Measurements from ENCODE around the gene NFASC. TPM values are rescaled to one million over a fixed set of nuclear protein-coding genes. Genes with fewer than 3 reads are reported as not detected.

The NFASC gene
- polyA plus RNA-seq, 3 donors: 0.08 TPM; not detected in 2

- no peak overlapping the region for H3K4me2 ChIP-seq (replicated peaks; ENCODE audit: extremely low read depth, low read length, poor library complexity, severe bottlenecking)
- no peak for DNase-seq
- Mint-ChIP-seq H3K4me1 (no peaks in the 10 kb centered on the region), H3K36me3 (no peaks in the 10 kb centered on the region), H3K27ac (no peak overlapping the region), H3K27me3 (ENCODE audit: low read depth in 3 of 3) (peaks cover 3 to 10% (median 4%) of the 10 kb centered on the region in 3 donors), H3K4me3 (no peak overlapping the region), H3K9me3 (no peaks in the 10 kb centered on the region)
- H3K27me3 ChIP-seq (ENCODE audit: control insufficient read depth in 2 of 2, insufficient read depth in 2 of 2, low read length in 2 of 2): no peaks in the 10 kb centered on the region
- no peaks in the 10 kb centered on the region for H3K79me2 ChIP-seq (ENCODE audit: insufficient read depth, low read length)
- TF ChIP-seq CTCF (IDR thresholded peaks at IDR 0.05): no peak
- H3K36me3 ChIP-seq (replicated peaks in 1 of 2; ENCODE audit: control insufficient read depth in 1 of 2, insufficient read depth in 2 of 2, low read length in 2 of 2): no peaks in the 10 kb centered on the region
- H3K9me3 ChIP-seq (replicated peaks in 1 of 2; ENCODE audit: control insufficient read depth in 1 of 2, insufficient read depth in 1 of 2, low read length in 2 of 2): no peaks in the 10 kb centered on the region
- intact Hi-C loops (cut with micrococcal nuclease): no loop called here
- no peak overlapping the region for H3K9ac ChIP-seq (ENCODE audit: insufficient read depth, low read length, poor library complexity, severe bottlenecking)
- 92% methylated on average over 9 of the region's 13 CpGs for WGBS (ENCODE audit: insufficient coverage)
- H2AFZ ChIP-seq (ENCODE audit: insufficient read depth, low read depth, low read length, poor library complexity, severe bottlenecking): no peak overlapping the region
- no peaks in the 10 kb centered on the region for H4K20me1 ChIP-seq (ENCODE audit: insufficient read depth, low read length)
- H3K4me1 ChIP-seq (ENCODE audit: control insufficient read depth in 1 of 2, insufficient read depth in 2 of 2, low read length in 2 of 2): no peaks in the 10 kb centered on the region
- H3K4me3 ChIP-seq (replicated peaks in 1 of 3; ENCODE audit: low read depth in 2 of 3, low read length in 3 of 3): no peak overlapping the region
- no peak overlapping the region for H3K27ac ChIP-seq (ENCODE audit: low read depth in 1 of 2, low read length in 2 of 2)
These were observed 185.5 kb downstream of the NFASC start for GRCh38 chr1:205056188-205056611.

- Histone ChIP-seq H3K27ac (ENCODE audit: low read depth in 1 of 2, low read length in 2 of 2) (no peak overlapping the region), H3K36me3 (replicated peaks in 1 of 2; ENCODE audit: control insufficient read depth in 1 of 2, insufficient read depth in 2 of 2, low read length in 2 of 2) (no peaks in the 10 kb centered on the region), H3K4me1 (ENCODE audit: control insufficient read depth in 1 of 2, insufficient read depth in 2 of 2, low read length in 2 of 2) (no peaks in the 10 kb centered on the region), H3K9ac (ENCODE audit: insufficient read depth, low read length, poor library complexity, severe bottlenecking) (no peak overlapping the region), H3K27me3 (ENCODE audit: control insufficient read depth in 2 of 2, insufficient read depth in 2 of 2, low read length in 2 of 2) (no peaks in the 10 kb centered on the region), H3K79me2 (ENCODE audit: insufficient read depth, low read length) (no peaks in the 10 kb centered on the region), H4K20me1 (ENCODE audit: insufficient read depth, low read length) (no peaks in the 10 kb centered on the region), H2AFZ (ENCODE audit: insufficient read depth, low read depth, low read length, poor library complexity, severe bottlenecking) (no peak overlapping the region), H3K4me3 (replicated peaks in 1 of 3; ENCODE audit: low read depth in 2 of 3, low read length in 3 of 3) (no peak overlapping the region), H3K4me2 (replicated peaks; ENCODE audit: extremely low read depth, low read length, poor library complexity, severe bottlenecking) (no peak overlapping the region), H3K9me3 (replicated peaks in 1 of 2; ENCODE audit: control insufficient read depth in 1 of 2, insufficient read depth in 1 of 2, low read length in 2 of 2) (no peaks in the 10 kb centered on the region)
- Mint-ChIP-seq H3K4me3 (no peak overlapping the region), H3K9me3 (no peaks in the 10 kb centered on the region), H3K27ac (no peak overlapping the region), H3K27me3 (ENCODE audit: low read depth in 3 of 3) (peaks cover 3 to 8% (median 4%) of the 10 kb centered on the region in 3 donors), H3K36me3 (no peaks in the 10 kb centered on the region), H3K4me1 (no peaks in the 10 kb centered on the region)
- no peak for TF ChIP-seq CTCF (IDR thresholded peaks at IDR 0.05)
- WGBS (ENCODE audit: insufficient coverage): 100% methylated on average over 2 of the region's 6 CpGs
- intact Hi-C loops (cut with micrococcal nuclease): no loop called here
- no peak for DNase-seq
These were observed 186.4 kb downstream of the NFASC start for GRCh38 chr1:205056956-205057568.

Measured in CD14-positive monocyte (primary cell).